ENCODE measurements around the gene DNM3.
A peak's percentile ranks its signal among the peaks of the same experiment; 100 is the strongest.

DNM3 gene

DNA sequence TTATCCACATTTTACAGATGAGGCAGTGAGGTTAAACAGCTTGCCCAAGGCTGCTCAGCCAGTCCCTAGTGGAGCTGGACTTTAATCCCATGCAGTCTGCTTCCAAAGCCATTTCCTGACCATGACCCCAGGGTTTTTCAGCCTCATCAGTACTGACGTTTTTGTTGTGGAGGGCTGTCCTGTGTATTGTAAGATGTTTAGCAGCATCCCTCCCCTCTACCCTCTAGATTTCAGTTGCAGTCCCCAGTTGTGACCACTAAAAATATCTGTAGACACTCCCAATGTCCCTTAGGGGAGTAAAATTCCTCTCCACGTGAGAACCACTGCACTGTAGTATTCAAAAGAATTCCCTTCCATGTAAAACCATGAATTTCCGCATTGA, 549.0 kb downstream of the DNM3 start:
- Mint-ChIP-seq H3K27ac (peak overlapping the region; percentile 76), H3K27me3 (ENCODE audit: low read depth, poor library complexity) (peaks cover 6% of the 10 kb centered on the region), H3K9me3 (no peaks in the 10 kb centered on the region), H3K36me3 (ENCODE audit: low read depth) (peaks cover 11% of the 10 kb centered on the region), H3K4me3 (no peak overlapping the region), H3K4me1 (peaks cover 56% of the 10 kb centered on the region)
- no peak for DNase-seq
- TF ChIP-seq, protein P1, sequence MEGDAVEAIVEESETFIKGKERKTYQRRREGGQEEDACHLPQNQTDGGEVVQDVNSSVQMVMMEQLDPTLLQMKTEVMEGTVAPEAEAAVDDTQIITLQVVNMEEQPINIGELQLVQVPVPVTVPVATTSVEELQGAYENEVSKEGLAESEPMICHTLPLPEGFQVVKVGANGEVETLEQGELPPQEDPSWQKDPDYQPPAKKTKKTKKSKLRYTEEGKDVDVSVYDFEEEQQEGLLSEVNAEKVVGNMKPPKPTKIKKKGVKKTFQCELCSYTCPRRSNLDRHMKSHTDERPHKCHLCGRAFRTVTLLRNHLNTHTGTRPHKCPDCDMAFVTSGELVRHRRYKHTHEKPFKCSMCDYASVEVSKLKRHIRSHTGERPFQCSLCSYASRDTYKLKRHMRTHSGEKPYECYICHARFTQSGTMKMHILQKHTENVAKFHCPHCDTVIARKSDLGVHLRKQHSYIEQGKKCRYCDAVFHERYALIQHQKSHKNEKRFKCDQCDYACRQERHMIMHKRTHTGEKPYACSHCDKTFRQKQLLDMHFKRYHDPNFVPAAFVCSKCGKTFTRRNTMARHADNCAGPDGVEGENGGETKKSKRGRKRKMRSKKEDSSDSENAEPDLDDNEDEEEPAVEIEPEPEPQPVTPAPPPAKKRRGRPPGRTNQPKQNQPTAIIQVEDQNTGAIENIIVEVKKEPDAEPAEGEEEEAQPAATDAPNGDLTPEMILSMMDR (IDR thresholded peaks at IDR 0.05) = no peak

DNA sequence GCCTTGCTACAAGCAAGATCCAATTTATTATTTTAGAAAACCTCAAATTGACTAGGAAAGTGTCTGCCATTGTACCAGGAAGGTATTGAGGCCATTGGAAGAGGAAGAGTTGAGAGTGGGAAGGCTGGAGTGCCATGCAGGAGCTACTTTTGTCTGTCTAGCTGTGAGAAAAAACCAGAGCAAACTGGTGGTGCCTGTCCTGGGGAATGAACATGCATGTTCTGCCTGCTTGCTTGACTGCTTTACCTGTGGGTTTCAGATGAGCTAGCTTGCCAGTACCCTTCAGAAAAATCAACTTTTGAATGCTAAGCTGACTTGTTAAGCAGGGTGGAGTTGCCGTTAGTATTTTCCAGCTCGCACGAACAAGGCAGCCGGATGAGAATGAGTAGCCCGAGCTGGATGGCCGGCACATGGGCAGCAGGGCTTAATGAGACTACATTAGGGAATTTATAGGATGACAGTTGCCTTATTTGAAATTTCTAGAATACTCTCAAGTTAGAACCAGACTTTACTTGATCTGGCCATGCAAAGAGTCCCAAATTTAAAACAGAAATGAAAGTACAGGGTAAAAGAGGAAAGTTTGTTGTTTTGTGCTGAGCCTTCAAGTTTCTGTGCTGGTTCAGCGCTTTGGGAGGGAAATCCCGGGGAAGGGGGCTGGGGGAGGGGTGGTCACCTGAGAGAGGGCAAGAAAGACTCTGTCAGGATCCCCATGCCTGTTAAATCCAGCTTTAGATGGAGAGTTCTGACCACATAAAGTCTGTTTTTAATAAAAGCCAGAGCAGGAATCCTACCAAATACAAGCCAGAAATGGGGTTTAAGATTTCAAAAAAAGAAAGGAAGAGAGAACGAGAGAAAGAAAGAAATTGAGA, 549.6 kb downstream of the DNM3 start:
- Mint-ChIP-seq H3K9me3 (no peaks in the 10 kb centered on the region), H3K4me1 (peaks cover 56% of the 10 kb centered on the region), H3K27me3 (ENCODE audit: low read depth, poor library complexity) (peaks cover 6% of the 10 kb centered on the region), H3K27ac (peak overlapping the region; percentile 76), H3K4me3 (peak overlapping the region; percentile 11), H3K36me3 (ENCODE audit: low read depth) (peaks cover 11% of the 10 kb centered on the region)
- DNase-seq = peak; percentile 34
- TF ChIP-seq, protein P1 (IDR thresholded peaks at IDR 0.05) = no peak

DNA sequence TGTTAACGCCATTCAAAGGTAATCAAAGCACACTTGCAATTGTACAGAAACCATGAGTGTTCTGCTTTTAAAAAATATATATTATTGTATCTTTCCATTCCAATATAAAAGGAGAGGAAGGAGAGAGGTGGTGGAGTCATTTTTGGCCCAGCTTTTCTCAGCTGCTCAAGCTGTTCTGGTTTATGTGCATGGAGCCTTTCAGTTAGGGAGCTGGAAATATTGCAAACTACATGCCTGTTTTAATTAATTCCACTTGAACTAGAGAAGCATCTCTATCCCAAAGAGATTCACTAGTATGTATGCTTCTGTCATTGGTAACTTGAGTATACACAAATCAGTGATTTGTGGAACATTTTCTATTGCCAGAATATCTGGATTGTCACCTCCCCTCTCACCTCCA, 550.7 kb downstream of the DNM3 start:
- Mint-ChIP-seq H3K4me3 (no peak overlapping the region), H3K4me1 (peaks cover 56% of the 10 kb centered on the region), H3K36me3 (ENCODE audit: low read depth) (peaks cover 11% of the 10 kb centered on the region), H3K9me3 (no peaks in the 10 kb centered on the region), H3K27ac (no peak overlapping the region), H3K27me3 (ENCODE audit: low read depth, poor library complexity) (peaks cover 6% of the 10 kb centered on the region)
- no peak for DNase-seq
- TF ChIP-seq, protein P1 (IDR thresholded peaks at IDR 0.05) = no peak

DNA sequence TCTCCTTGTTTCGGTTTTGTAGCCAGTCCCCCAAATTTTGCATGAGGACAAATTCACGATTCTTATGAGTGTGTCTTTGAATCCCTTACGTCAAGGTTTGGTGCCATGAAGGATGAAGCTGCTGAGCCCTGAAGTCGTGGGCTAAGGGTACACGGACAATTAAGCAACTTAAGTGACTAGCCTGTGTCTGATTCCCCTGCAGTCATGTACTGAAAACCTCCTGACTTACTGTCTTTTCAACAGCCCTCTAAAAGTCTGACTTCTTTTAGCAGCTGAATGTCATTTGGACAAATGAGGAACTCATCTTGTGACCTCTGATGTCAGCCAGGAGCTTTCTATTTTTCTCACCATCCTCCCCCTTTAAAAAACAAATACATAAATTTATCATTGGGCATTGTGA, 552.1 kb downstream of the DNM3 start:
- Mint-ChIP-seq H3K36me3 (ENCODE audit: low read depth) (peaks cover 11% of the 10 kb centered on the region), H3K27me3 (ENCODE audit: low read depth, poor library complexity) (peaks cover 4% of the 10 kb centered on the region), H3K4me1 (peaks cover 60% of the 10 kb centered on the region), H3K4me3 (no peak overlapping the region), H3K9me3 (no peaks in the 10 kb centered on the region), H3K27ac (peak overlapping the region; percentile 2)
- TF ChIP-seq, protein P1 (IDR thresholded peaks at IDR 0.05) = no peak
- no peak for DNase-seq

DNA sequence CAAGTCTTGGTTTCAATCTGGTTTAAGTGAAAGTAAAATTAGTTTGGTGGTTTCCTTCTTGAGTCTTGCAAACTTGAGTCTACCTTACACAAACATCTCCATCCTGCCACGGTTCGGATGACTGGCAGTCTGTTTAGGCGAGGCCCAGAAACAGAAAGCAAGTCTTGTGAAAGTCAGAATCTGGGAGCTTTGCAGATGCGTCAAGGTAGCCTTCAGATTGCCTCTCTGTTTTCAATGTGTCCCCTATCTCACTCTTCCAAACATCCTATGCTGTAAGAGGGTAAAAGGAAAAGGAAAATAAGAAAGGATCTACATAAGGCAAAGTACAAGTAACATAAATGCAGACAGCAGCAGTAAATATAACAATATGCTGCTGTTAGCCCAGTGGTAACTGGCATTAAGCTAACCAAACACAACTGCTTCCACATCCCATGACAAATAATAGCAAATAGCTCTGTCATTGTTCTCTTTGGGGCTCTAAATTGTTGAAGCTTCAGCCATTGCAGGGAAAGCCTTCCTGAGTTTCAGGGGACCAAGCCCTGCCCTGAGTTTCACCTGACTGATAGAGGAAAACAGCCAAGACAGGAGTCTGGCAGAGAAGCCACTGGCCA, 552.9 kb downstream of the DNM3 start:
- no peak for DNase-seq
- H3K4me3 Mint-ChIP-seq = peak overlapping the region; percentile 33
- no peaks in the 10 kb centered on the region for H3K9me3 Mint-ChIP-seq
- peaks cover 4% of the 10 kb centered on the region for H3K27me3 Mint-ChIP-seq (ENCODE audit: low read depth, poor library complexity)
- peaks cover 69% of the 10 kb centered on the region for H3K4me1 Mint-ChIP-seq
- H3K27ac Mint-ChIP-seq = peak overlapping the region; percentile 66
- TF ChIP-seq, protein P1 (IDR thresholded peaks at IDR 0.05) = no peak
- peaks cover 11% of the 10 kb centered on the region for H3K36me3 Mint-ChIP-seq (ENCODE audit: low read depth)
